ENCODE data around the gene DTNA.

DTNA gene

GRCh38 chr18:34936772-34937171, 226.7 kb downstream of the DTNA start:
- DNase-seq (ENCODE audit: low spot score), result no peak

- DNase-seq (ENCODE audit: low spot score), result no peak
These were observed 228.0 kb downstream of the DTNA start for GRCh38 chr18:34938090-34938489.

Measured in CD4-positive, alpha-beta T cell treated with Interleukin-15 for 4 hours (primary cell).